Neural progenitor cell (in vitro differentiated cells): ENCODE measurements around the gene UBTD1. TPM values are rescaled to one million over a fixed set of nuclear protein-coding genes. Genes with fewer than 3 reads are reported as not detected.
A peak's percentile ranks its signal among the peaks of the same experiment; 100 is the strongest.

ENCODE experiments used
- DNase-seq: peaks from one replicate; pipeline ENCODE4 v3.0.0-alpha.2; 2016; ENCODE audit warnings: low spot score
- H2AFZ ChIP-seq: fragments of 200-600 bp; sonication (generic); replicated peaks from 2 replicates; pipeline ENCODE4 v1.6.1; 2016; ENCODE audit warnings: antibody characterized with exemption
- H3F3A ChIP-seq: fragments of 200-600 bp; sonication (generic); 2 replicates; pipeline ENCODE4 v1.6.1; 2016; ENCODE audit warnings: antibody characterized with exemption, low read depth
- H3K27ac ChIP-seq: fragments of 200-600 bp; sonication (generic); 2 replicates; pipeline ENCODE4 v1.5.1; 2016; ENCODE audit warnings: mild to moderate bottlenecking
- H3K27me3 ChIP-seq: fragments of 200-600 bp; sonication (generic); 2 replicates; pipeline ENCODE4 v1.6.1; 2016; ENCODE audit warnings: mild to moderate bottlenecking, moderate library complexity
- H3K36me3 ChIP-seq: fragments of 200-600 bp; sonication (generic); 2 replicates; pipeline ENCODE4 v1.5.1; 2016
- H3K4me1 ChIP-seq: fragments of 200-600 bp; sonication (generic); 2 replicates; pipeline ENCODE4 v1.6.1; 2016; ENCODE audit warnings: mixed run types
- H3K4me2 ChIP-seq: fragments of 200-600 bp; sonication (generic); 2 replicates; pipeline ENCODE4 v1.6.1; 2016
- H3K4me3 ChIP-seq: fragments of 200-600 bp; sonication (generic); 2 replicates; pipeline ENCODE4 v1.5.1; 2016
- H3K79me2 ChIP-seq: fragments of 200-600 bp; sonication (generic); 2 replicates; pipeline ENCODE4 v1.6.1; 2016; ENCODE audit warnings: low read depth
- H3K9ac ChIP-seq: fragments of 200-600 bp; sonication (generic); 2 replicates; pipeline ENCODE4 v1.6.1; 2016
- H3K9me3 ChIP-seq: fragments of 200-600 bp; sonication (generic); 2 replicates; pipeline ENCODE4 v1.5.1; 2016; ENCODE audit warnings: low read depth
- H4K20me1 ChIP-seq: fragments of 200-600 bp; sonication (generic); 2 replicates; pipeline ENCODE4 v1.6.1; 2016; ENCODE audit warnings: low read depth
- H3K27ac Mint-ChIP-seq: 3 replicates; pipeline ENCODE4 v1.8.0; 2021; ENCODE audit warnings: mixed read lengths
- H3K27me3 Mint-ChIP-seq: 2 replicates; pipeline ENCODE4 v1.8.0; 2022; ENCODE audit warnings: low read depth, mild to moderate bottlenecking, inconsistent platforms, moderate library complexity, mixed read lengths; ENCODE audit not compliant: insufficient read depth
- H3K36me3 Mint-ChIP-seq: 3 replicates; pipeline ENCODE4 v1.8.0; 2021; ENCODE audit warnings: mixed read lengths
- H3K4me1 Mint-ChIP-seq: 3 replicates; pipeline ENCODE4 v1.8.0; 2021; ENCODE audit warnings: mixed read lengths
- H3K4me3 Mint-ChIP-seq: 3 replicates; pipeline ENCODE4 v1.8.0; 2021; ENCODE audit warnings: mild to moderate bottlenecking, moderate library complexity, mixed read lengths
- H3K9me3 Mint-ChIP-seq: 3 replicates; pipeline ENCODE4 v1.8.0; 2020; ENCODE audit warnings: mixed read lengths
- CTCF ChIP-seq: fragments of 200-600 bp; sonication (generic); IDR thresholded peaks from 2 replicates; pipeline ENCODE4 v1.5.1; 2017; ENCODE audit warnings: antibody characterized with exemption, mild to moderate bottlenecking
- EZH2 ChIP-seq: fragments of 200-600 bp; sonication (generic); IDR thresholded peaks from 2 replicates; pipeline ENCODE4 v1.6.1; 2017; ENCODE audit warnings: antibody characterized with exemption, mild to moderate bottlenecking, moderate library complexity
- EZH2phosphoT487 ChIP-seq: fragments of 200-600 bp; sonication (generic); IDR thresholded peaks from 2 replicates; pipeline ENCODE4 v1.6.1; 2017; ENCODE audit warnings: antibody characterized with exemption
- total RNA-seq: library from RNA; depleted of rRNA; stranded (reverse); fragments of >200 nt; gene quantifications from 2 replicates; pipeline ENCODE4 v1.2.3, GENCODE V29; 2015; ENCODE audit warnings: low replicate concordance

Gene UBTD1
- total RNA-seq, 1 donor from 2014 or later: 4.7 TPM

DNA sequence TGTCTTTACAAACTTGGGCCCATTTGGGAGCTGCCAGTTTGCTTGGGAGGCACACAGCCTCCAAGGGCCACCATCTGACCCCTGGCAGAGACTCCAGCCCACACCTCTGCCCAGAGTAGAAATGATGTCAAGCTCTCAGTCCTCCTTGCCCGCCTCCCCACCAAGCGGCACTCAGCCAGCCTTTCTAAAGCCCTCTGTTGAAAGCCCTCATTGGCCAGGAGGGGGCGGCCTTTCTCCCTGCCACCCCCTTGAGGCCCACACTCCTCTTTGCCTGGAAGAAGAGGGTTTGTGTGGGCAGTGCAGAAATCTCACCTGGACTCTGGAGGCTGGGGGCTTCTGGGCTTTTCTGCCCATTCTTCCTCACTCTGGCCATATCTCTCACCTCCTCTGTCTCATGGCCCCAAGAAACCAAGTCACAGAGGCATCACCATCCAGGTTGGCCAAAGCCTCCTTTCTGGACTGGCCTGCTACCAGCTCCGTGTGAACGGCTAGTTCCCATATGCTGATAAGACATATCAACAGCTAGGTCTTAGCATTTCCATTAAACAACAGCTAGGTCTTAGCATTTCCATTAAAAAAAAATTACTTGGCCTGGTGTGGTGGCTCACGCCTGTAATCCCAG, 36.1 kb downstream of the UBTD1 start:
- Mint-ChIP-seq H3K36me3 (peaks cover 2% of the 10 kb centered on the region), H3K4me1 (peaks cover 29% of the 10 kb centered on the region)

DNA sequence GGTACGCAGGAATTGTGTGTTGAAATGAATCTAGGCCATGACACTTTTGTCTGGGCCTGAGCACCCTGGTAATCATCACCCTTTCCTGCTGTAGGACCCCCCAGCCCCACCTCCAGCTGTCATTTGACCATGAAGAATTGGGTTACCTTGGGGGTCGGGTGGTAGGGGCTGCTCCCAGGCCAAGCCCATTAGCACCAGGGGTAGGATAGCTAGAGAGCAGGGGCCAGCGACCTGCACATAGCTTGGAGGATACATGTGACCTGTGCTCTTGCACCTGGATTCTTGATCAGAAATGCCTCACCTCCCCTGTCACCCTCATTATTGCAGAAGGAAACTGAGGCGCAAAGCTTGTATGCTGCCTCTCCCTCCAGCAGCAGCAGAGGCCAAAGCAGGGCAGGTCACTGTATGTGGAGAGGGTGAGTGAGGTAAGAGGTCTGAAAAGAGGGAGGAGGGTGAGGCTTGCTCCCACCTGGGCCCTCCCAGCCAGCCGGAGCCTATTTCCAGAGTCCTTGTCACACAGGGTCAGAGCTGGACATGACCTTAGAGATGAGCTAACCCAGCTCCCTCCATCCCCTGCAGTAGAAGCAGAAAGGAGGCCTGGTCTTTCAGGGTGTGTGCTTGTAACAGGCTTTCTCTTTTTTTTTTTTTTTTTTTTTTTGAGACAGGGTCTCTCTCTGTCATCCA, 38.6 kb downstream of the UBTD1 start:
- Histone ChIP-seq H3K9me3 (no peaks in the 10 kb centered on the region), H3K4me2 (no peak overlapping the region), H3K79me2 (no peaks in the 10 kb centered on the region), H3K36me3 (no peaks in the 10 kb centered on the region), H3F3A (peaks cover 6% of the 10 kb centered on the region), H4K20me1 (no peaks in the 10 kb centered on the region), H3K27me3 (no peaks in the 10 kb centered on the region), H3K4me1 (peaks cover 11% of the 10 kb centered on the region), H2AFZ (no peak overlapping the region), H3K27ac (no peak overlapping the region), H3K4me3 (no peak overlapping the region), H3K9ac (no peak overlapping the region)
- Mint-ChIP-seq H3K27ac (no peak overlapping the region), H3K4me1 (peaks cover 41% of the 10 kb centered on the region), H3K27me3 (peaks cover 2% of the 10 kb centered on the region), H3K4me3 (no peak overlapping the region), H3K9me3 (no peaks in the 10 kb centered on the region), H3K36me3 (no peaks in the 10 kb centered on the region)
- TF ChIP-seq EZH2phosphoT487 (no peak), CTCF (no peak), EZH2 (no peak)
- DNase-seq: no peak

More for the DNA sequence above, 36.1 kb downstream of the UBTD1 start:
- H3F3A ChIP-seq: no peaks in the 10 kb centered on the region
- no peaks in the 10 kb centered on the region for H3K9me3 ChIP-seq
- no peaks in the 10 kb centered on the region for H3K36me3 ChIP-seq
- H3K9ac ChIP-seq: no peak overlapping the region
- no peaks in the 10 kb centered on the region for H4K20me1 ChIP-seq
- no peaks in the 10 kb centered on the region for H3K79me2 ChIP-seq
- Mint-ChIP-seq H3K4me3 (no peak overlapping the region), H3K27me3 (peaks cover 2% of the 10 kb centered on the region), H3K27ac (no peak overlapping the region), H3K9me3 (peaks cover 2% of the 10 kb centered on the region)
- H3K27ac ChIP-seq: no peak overlapping the region
- H3K27me3 ChIP-seq: no peaks in the 10 kb centered on the region
- no peak overlapping the region for H3K4me2 ChIP-seq
- no peak overlapping the region for H2AFZ ChIP-seq
- TF ChIP-seq EZH2phosphoT487: no peak
- TF ChIP-seq EZH2: no peak
- peak; percentile 70 for TF ChIP-seq CTCF
- no peak overlapping the region for H3K4me3 ChIP-seq
- H3K4me1 ChIP-seq: peaks cover under 1% of the 10 kb centered on the region
- peak; percentile 62 for DNase-seq

DNA sequence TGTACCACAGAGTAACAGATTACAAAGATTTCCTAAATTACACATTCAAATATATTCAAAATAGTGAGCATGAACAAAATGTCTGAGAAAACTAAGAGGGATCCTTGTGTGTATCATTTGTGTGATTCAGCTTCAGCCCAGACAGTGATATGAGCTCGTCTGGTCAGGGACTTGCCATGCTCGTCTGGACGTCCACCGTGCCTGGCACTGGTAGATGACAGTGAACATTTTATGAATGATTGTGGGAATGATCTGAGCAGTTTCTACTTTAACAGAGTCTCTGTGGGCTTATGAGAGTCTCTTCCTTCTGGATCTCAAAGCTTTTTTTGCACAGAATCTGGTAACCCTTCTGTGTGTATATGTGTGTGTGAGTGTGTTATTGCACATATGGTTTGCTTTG, 39.7 kb downstream of the UBTD1 start:
- Histone ChIP-seq H4K20me1 (no peaks in the 10 kb centered on the region), H2AFZ (no peak overlapping the region), H3F3A (peaks cover 11% of the 10 kb centered on the region), H3K79me2 (no peaks in the 10 kb centered on the region), H3K27ac (no peak overlapping the region), H3K9me3 (no peaks in the 10 kb centered on the region), H3K4me1 (peaks cover 18% of the 10 kb centered on the region), H3K9ac (no peak overlapping the region), H3K4me3 (no peak overlapping the region), H3K36me3 (no peaks in the 10 kb centered on the region), H3K27me3 (no peaks in the 10 kb centered on the region), H3K4me2 (no peak overlapping the region)
- Mint-ChIP-seq H3K36me3 (no peaks in the 10 kb centered on the region), H3K4me1 (peaks cover 42% of the 10 kb centered on the region), H3K27me3 (peaks cover 2% of the 10 kb centered on the region), H3K4me3 (no peak overlapping the region), H3K27ac (peak overlapping the region; percentile 64), H3K9me3 (no peaks in the 10 kb centered on the region)
- no peak for TF ChIP-seq CTCF
- no peak for TF ChIP-seq EZH2
- no peak for DNase-seq
